T-helper 2 cell treated with Interferon-gamma antibody and Interleukin-4, amounts not matched to agents 5 μg/mL and 100 μg/mL, for 36 hours (primary cell): ENCODE results near the gene HES2.
A peak's percentile ranks its signal among the peaks of the same experiment; 100 is the strongest.

Experiments used
- DNase-seq: peaks from one replicate; pipeline ENCODE4 v3.0.0; 2021; ENCODE audit warnings: low spot score
- H3K27ac Mint-ChIP-seq: one replicate; pipeline ENCODE4 v1.8.0; 2021; ENCODE audit warnings: mild to moderate bottlenecking, mixed read lengths
- H3K27me3 Mint-ChIP-seq: one replicate; pipeline ENCODE4 v1.8.0; 2021; ENCODE audit warnings: low read depth, mixed read lengths
- H3K36me3 Mint-ChIP-seq: one replicate; pipeline ENCODE4 v1.8.0; 2021; ENCODE audit warnings: low read depth, mixed read lengths
- H3K4me1 Mint-ChIP-seq: one replicate; pipeline ENCODE4 v1.8.0; 2021; ENCODE audit warnings: low read depth, mixed read lengths
- H3K4me3 Mint-ChIP-seq: one replicate; pipeline ENCODE4 v1.8.0; 2022; ENCODE audit warnings: mild to moderate bottlenecking, moderate library complexity, mixed read lengths
- H3K9me3 Mint-ChIP-seq: one replicate; pipeline ENCODE4 v1.8.0; 2021; ENCODE audit warnings: mixed read lengths

Gene HES2

DNA sequence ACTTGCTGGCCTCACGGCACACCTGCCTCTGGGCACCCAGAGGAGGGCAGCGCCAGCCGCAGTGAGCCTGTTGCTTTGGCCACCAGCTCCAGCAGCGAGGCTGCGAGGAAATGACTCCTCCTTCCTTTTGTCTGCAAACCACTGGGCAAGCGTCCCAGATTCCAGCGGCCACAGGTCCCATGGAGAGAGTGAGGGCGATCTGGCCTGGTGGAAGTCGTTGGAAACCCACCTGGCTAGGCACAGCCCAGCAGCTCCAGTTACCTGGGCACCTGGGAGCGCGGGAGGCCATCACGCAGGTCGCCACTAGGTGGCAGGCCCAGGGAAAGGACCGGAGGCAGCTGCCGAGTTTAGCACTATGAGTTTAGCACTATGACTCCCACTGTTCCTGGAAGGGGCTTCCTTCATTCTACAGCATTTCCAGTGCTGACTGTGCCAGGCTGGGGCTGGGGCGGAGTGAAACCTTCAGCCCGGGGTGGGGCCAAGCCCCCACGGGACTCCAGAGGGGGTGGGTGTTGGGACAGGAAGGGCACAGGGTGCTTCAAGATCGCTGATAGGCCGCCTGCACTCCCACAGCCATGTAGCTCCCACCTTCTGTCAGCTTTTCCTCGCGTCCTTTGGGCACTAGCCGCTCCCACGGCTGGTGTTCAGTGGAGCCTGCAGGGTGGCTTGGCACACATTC lies 3.7 kb upstream of the HES2 start:
- Mint-ChIP-seq H3K4me3 (peak overlapping the region; percentile 52), H3K27ac (no peak overlapping the region), H3K9me3 (no peaks in the 10 kb centered on the region), H3K27me3 (peaks cover 57% of the 10 kb centered on the region), H3K36me3 (no peaks in the 10 kb centered on the region), H3K4me1 (peaks cover 4% of the 10 kb centered on the region)
- peak; percentile 51 for DNase-seq

DNA sequence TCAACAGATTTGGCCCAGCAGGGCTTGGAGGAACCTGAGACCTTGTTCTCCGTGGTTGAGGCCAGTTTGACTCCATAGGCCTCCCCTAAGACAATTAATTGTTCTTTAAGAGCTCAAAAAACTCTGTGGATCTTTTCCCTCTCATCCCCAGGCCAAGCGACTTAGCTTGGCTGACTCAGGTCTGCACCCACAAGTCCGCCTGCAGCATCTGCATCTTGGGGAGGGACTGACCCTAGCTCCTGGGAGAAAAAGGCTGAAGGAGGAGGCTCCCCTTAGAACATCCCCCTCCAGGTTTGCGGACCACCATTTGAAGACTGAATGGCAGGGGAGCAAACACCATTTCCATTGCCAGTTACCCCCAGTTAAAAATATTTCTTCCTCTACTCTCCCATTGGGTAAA lies 1.5 kb upstream of the HES2 start:
- Mint-ChIP-seq H3K4me1 (peaks cover 4% of the 10 kb centered on the region), H3K27ac (no peak overlapping the region), H3K36me3 (no peaks in the 10 kb centered on the region), H3K4me3 (no peak overlapping the region), H3K27me3 (peaks cover 70% of the 10 kb centered on the region), H3K9me3 (no peaks in the 10 kb centered on the region)
- DNase-seq = no peak

DNA sequence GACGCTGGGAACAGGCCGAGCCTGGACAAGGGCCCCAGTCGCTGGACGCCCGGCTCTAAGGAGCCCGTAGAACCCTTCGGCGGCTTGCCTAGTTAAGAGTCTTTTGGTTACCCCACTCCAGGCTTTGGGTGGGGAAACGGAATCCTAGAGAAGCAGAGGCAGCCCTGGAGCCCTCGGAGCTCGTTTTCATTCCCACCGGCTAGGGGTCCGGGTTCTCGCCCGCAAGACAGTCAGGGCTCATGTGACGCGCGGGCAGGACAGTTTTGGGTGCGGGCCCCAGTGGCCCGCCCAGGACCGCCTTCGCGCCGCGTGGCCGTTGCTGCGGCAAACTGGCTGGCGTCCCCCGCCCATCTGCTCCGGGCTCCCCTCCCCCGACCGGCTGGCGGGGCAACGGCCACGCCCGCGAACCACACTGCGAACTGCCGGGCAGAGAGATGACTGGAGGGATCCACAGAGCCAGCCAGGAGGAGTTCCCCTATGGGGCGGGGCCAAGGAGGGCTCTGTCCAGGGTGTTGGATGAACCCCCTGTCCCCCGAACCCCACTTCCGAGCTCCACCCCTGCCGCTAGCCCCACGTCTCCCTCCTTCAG lies 829 bp upstream of the HES2 start:
- Mint-ChIP-seq H3K4me1 (peaks cover 4% of the 10 kb centered on the region), H3K36me3 (no peaks in the 10 kb centered on the region), H3K4me3 (peak overlapping the region; percentile 26), H3K27me3 (peaks cover 73% of the 10 kb centered on the region), H3K9me3 (no peaks in the 10 kb centered on the region), H3K27ac (no peak overlapping the region)
- no peak for DNase-seq

DNA sequence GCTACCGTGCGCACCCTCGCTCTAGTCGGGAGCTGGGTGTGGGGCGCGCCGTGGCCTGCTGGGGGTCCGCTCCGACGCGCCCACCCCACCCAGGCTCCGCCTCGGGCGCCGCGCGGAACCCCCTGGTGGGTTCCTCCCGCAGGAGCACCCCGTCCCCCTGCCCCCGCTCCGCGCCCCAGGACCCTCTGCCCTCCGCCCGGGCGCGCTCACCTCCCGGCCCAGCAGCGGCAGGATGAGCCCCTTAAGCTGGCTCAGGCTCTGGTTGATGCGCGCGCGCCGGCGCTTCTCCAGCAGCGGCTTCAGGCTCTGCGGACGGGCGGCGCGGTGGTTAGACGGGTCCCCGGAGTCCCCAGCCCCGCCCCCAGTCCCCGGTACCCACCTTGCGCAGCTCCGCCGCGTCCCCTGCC lies 319 bp downstream of the HES2 start:
- Mint-ChIP-seq H3K4me1 (peaks cover 7% of the 10 kb centered on the region), H3K27me3 (peaks cover 78% of the 10 kb centered on the region), H3K4me3 (no peak overlapping the region), H3K36me3 (no peaks in the 10 kb centered on the region), H3K27ac (no peak overlapping the region), H3K9me3 (no peaks in the 10 kb centered on the region)
- no peak for DNase-seq

DNA sequence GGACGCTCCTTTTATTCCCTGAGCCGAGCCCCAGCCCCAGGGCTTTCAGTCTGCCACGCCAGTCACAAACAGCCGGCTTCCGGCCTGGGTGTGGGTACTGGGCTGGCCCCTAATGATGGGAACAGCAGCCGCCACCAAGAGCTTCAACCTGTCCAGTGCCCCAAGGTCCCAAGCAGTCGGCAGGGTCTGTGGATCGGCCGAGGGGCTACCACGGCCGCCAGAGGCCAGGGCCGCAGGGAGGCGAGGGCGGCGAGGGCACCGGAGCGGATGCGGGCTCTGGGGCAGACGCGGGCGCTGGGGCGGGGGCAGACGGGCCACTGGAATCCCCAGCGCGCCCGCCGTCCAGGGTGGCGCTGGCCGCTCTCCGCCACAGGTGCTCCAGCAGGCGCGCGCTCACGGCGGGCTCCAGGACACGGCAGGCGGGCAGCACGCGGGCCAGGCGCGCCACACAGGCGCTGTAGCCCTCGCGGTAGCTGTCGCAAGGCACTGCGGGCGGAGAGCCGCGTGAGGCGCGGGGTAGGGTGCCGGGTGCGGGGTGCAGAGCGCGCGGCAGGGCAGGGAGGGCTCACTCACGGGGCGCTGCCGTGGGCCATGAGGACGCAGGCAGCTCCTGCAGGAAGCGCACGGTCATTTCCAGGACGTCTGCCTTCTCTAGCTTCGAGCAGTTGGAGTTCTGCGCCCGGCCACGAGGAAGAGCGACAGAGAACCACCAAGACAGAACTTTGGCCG lies 887 bp downstream of the HES2 start:
- H3K9me3 Mint-ChIP-seq = no peaks in the 10 kb centered on the region
- H3K4me3 Mint-ChIP-seq = peak overlapping the region; percentile 18
- H3K27ac Mint-ChIP-seq = no peak overlapping the region
- DNase-seq = no peak
- H3K4me1 Mint-ChIP-seq = peaks cover 7% of the 10 kb centered on the region
- no peaks in the 10 kb centered on the region for H3K36me3 Mint-ChIP-seq
- peaks cover 77% of the 10 kb centered on the region for H3K27me3 Mint-ChIP-seq

DNA sequence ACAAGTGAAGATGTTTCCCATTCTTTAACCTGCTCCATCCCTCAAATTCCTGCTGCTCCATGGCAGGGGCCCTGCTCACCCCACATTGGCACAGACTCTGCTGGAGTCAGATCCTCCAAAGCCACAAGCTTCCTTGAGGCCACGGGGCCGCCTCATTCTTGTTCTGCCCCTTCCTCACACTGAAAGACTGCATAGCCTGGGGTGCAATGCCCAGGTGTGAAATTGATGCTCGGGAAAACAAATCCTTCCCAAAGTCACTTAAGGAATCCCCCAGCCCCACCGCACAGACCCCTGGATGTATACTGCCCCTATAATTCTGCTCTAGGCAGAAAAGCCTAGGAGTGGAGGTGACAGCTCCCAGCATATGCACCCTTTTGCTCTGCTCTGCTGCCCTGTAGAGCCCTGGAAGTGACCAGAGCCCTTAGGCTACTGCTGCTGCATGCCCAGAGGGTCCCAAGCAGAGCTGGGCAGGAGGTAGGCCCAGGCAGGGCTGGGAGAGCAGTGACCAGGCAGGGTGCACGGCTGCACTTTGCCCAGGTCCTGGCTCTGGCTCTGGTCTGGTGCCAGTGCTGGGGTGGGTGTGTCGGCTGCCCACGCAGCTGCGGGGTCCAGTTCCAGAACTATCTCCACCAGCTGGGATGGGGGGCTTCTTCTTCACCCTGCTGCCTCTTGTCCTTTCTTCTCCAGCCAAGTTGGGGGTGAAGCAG lies 1.6 kb downstream of the HES2 start:
- Mint-ChIP-seq H3K9me3 (no peaks in the 10 kb centered on the region), H3K4me1 (peaks cover 7% of the 10 kb centered on the region), H3K27me3 (peaks cover 71% of the 10 kb centered on the region), H3K36me3 (no peaks in the 10 kb centered on the region), H3K4me3 (no peak overlapping the region), H3K27ac (no peak overlapping the region)
- no peak for DNase-seq

DNA sequence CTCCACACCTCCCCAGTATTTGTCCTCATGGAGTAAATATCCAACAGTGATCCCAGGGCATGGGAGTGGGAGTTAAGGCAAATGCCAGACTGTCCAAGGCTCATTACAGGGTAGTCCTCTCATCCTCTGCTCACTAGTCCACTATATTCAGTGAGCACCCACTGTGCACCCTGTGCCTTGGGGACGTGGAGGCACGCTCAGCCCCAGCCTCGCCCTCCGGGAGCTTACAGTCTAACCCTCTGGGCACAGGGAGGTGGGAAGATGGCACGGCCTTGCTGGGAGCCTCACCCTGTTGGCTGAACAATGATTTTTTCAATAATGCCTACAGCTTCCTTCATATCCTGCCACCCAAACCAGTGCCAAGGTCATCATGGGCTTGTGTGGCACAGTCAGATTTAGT lies 2.8 kb downstream of the HES2 start:
- no peaks in the 10 kb centered on the region for H3K9me3 Mint-ChIP-seq

DNA sequence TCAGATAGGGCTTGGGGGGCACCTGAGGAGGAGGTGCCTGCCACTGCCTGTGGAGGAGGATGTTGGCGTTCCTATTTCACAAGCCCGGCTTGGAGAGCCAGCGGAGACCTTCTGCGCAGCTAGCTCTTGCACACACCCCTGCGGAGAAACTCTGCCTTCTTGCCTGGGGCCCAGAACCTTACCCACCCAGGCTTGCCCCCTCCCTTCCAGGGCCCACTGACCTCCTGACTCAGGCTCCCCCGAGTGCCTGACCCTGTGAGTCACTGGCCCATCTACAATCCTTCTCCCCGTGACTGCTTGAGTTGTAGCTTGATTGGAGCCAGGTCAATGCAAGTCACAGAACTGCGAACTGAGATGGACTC lies 3.4 kb downstream of the HES2 start:
- Mint-ChIP-seq H3K27ac (no peak overlapping the region), H3K36me3 (no peaks in the 10 kb centered on the region), H3K4me1 (peaks cover 3% of the 10 kb centered on the region), H3K27me3 (peaks cover 59% of the 10 kb centered on the region), H3K4me3 (no peak overlapping the region), H3K9me3 (no peaks in the 10 kb centered on the region)
- no peak for DNase-seq

More for the DNA sequence above, 2.8 kb downstream of the HES2 start:
- Mint-ChIP-seq H3K4me3 (no peak overlapping the region), H3K36me3 (no peaks in the 10 kb centered on the region), H3K27me3 (peaks cover 66% of the 10 kb centered on the region), H3K4me1 (peaks cover 7% of the 10 kb centered on the region), H3K27ac (no peak overlapping the region)
- no peak for DNase-seq

DNA sequence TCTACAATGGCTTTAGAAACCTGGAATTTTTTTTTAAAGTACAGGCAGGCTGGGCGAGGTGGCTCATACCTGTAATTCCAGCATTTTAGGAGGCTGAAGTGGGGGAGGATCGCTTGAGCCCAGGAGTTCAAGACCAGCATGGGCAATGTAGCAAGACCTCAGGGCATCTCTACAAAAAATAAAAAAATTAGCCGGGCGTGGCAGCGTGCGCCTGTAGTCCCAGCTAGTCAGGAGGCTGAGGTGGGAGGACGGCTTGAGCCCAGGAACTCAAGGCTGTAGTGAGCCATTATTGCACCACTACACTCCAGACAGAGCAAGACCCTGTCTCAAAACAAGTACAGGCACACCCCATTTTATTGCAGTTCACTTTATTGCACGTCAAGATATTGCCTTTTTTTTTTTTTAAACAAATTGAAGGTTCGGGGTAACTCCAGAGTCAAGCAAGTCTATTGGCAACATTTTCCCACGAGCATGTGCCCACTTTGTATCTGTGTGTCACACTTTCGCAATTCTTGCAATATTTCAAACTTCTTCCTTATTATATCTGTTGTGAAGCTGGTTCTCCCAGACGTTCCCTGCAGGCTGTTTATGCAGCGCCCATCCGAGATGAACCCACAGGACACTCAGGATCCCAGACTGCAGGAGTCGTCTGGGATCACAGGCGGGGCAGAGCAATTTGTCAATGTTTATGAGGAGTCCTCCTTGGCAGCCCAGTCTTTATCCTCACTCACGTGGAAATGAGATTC lies 4.7 kb downstream of the HES2 start:
- DNase-seq = no peak
- Mint-ChIP-seq H3K4me1 (peaks cover 3% of the 10 kb centered on the region), H3K27me3 (peaks cover 53% of the 10 kb centered on the region), H3K27ac (no peak overlapping the region), H3K9me3 (no peaks in the 10 kb centered on the region), H3K36me3 (no peaks in the 10 kb centered on the region), H3K4me3 (no peak overlapping the region)

DNA sequence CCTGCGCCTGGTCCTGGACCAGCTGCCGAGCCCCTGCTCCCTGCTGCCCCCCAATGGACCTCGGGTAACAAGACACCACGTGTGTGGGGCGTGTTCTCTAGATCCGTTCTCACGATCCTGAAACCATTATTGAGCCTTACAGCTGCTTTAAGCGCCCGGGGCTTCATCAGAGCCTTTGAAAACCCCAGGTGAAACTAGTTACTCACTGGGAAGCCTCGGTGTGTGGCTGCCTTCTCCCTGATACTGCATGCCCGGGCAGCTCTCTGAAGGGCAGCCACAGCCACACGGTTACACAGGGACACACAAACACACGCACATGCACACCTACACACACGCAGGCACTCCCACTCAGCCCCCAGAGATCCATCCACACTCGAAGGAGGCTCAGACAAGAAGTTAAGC lies 5.3 kb downstream of the HES2 start:
- Mint-ChIP-seq H3K4me1 (peaks cover 3% of the 10 kb centered on the region), H3K4me3 (no peak overlapping the region), H3K36me3 (no peaks in the 10 kb centered on the region), H3K27me3 (peaks cover 50% of the 10 kb centered on the region), H3K27ac (no peak overlapping the region), H3K9me3 (no peaks in the 10 kb centered on the region)
- peak; percentile 39 for DNase-seq

DNA sequence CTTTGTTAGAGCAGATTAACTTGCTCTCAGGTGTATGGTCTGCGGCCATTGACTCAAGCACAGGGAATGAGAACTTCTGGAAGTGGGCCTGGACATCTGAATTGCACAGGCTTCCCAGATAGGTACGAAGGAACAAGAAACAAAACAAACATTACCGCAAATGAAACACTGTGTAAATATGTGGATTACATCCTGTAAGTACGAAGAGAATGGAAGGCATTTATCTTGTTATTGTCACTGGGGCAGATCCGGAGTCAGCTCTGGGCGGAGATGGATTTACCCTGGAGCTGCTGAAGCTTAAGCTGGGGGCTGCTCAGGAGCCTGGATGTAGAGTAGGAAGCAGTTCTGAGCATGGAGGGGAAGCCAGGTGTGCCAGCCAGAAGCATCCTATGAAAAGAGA lies 6.8 kb downstream of the HES2 start:
- Mint-ChIP-seq H3K27me3 (peaks cover 49% of the 10 kb centered on the region), H3K4me1 (peaks cover 3% of the 10 kb centered on the region), H3K36me3 (no peaks in the 10 kb centered on the region), H3K27ac (no peak overlapping the region), H3K9me3 (no peaks in the 10 kb centered on the region), H3K4me3 (no peak overlapping the region)
- no peak for DNase-seq

DNA sequence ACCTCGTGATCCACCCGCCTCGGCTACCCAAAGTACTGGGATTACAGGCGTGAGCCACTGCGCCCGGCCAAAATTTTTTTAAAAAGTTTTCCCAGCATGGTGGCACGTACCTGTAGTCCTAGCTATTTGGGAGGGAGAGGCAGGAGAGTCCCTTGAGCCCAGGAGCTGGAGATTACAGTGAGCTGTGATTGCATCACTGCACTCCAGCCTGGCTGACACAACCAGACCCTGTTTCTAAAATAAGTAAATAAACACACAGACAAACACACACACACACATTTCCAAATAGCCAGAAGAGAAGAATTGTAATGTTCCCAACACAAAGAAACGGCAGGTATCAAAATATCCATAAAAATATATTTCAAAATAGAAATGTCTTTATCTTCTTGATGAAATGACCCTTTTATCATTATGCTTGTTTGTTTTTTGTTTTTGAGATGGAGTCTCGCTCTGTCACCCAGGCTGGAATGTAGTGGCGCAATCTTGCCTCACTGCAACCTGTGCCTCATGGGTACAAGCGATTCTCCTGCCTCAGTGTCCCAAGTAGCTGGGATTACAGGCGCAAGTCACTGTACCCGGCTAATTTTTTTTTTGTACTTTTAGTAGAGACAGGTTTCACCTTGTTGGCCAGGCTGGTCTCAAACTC lies 9.3 kb downstream of the HES2 start:
- no peak overlapping the region for H3K4me3 Mint-ChIP-seq
- H3K27me3 Mint-ChIP-seq = peaks cover 43% of the 10 kb centered on the region
- H3K4me1 Mint-ChIP-seq = peaks cover 3% of the 10 kb centered on the region
- DNase-seq = no peak
- H3K27ac Mint-ChIP-seq = no peak overlapping the region
- H3K9me3 Mint-ChIP-seq = no peaks in the 10 kb centered on the region
- H3K36me3 Mint-ChIP-seq = no peaks in the 10 kb centered on the region

DNA sequence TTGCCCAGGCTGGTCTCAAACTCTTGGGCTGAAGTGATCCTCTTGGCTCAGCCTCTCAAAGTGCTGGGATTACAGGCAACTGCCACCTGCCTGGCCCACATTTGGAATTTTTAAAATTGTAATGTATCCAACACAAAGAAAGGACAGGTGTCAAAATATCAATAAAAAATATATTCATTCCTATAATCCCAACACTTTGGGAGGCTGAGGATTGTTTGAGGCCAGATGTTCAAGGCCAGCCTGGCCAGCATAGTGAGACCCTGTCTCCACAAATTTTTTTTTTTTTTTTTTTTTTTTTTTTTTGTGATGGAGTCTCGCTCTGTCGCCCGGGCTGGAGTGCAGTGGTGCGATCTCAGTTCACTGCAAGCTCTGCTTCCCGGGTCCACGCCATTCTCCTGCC lies 10.0 kb downstream of the HES2 start:
- Mint-ChIP-seq H3K27me3 (peaks cover 43% of the 10 kb centered on the region), H3K9me3 (no peaks in the 10 kb centered on the region), H3K4me1 (peaks cover 3% of the 10 kb centered on the region), H3K27ac (no peak overlapping the region), H3K4me3 (no peak overlapping the region), H3K36me3 (no peaks in the 10 kb centered on the region)
- DNase-seq = no peak
